NCI-H774 (cell line): ENCODE results near the gene SIRT5.
A peak's percentile ranks its signal among the peaks of the same experiment; 100 is the strongest.

Experiments
- DNase-seq: peaks from one replicate; lab custom pipeline; 2025; lab: John Stamatoyannopoulos, UW

SIRT5 gene

DNA sequence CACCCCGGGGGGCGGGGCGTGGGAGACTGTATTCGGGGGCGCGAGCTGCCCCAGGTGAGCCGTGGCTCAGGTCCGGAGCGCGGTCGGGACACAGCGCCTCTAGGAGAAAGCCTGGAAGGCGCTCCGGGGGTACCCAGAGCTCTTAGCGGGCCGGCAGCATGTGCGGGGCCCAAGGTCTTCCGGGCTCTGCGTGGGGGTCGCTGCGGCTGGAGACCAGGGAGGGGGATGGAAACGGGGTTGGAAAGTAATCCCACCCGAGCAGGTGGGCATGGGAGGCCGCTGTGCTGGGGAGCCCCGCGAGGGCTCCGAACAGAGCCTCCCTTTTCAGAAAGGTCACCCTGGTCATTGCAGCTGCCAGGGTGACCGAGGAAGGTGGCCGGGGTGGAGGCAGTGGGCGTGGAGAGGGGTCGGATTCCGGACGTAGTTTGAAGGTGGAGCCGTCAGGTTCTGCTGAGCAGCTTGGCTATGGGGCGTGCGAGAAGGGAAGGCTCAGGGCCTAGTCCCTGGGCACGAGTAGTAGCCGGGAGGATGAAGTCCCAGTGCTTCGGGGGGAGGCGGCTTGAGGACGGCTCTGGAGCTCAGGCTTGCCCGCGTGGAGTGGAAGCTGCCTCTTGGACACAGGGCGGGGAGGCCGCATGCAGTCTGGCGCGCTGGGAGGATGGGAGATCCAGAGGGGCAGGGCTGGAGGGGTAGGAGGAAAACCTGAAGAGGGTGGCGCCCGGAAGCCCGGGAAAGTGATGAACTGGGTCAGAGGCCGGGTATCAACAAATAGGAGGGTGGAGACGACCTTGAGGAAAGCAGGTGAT, at the start of gene SIRT5:
TSS of gene SIRT5 (plus strand) at position 31 of the 806 bp plus-strand sequence. CDS start 9,510 bp downstream, outside the sequence.
- peak; percentile 83 for DNase-seq

DNA sequence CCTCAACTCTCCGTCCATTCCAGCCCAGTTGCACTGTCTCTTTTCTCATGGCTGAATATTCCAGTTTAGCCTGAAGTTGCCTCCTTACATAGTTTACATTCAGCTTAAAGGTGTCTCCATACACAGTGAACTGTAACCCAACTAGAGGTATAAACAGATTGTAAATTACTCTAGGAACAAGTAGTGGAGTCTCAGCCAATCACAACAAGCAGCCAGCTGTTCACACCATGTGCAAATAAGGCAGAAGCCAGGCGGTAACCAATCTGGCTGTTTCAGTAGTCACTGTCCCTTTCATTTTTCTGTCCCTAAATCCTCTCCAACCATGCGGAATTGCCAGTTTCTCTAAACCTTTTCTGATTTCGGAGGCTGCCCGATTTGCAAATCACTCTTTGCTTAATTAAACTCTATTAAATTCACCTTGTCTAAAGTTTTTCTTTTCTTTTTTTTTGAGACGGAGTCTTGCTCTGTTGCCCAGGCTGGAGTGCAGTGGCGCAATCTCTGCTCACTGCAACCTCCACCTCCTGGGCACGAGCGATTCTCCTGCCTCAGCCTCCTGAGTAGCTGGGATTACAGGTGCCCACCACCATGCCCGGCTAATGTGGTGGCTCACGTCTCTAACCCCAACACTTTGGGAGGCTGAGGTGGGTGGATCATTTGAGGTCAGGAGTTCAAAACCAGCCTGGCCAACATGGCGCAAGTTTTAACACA, 49.4 kb upstream of the SIRT5 start:
- DNase-seq = no peak

DNA sequence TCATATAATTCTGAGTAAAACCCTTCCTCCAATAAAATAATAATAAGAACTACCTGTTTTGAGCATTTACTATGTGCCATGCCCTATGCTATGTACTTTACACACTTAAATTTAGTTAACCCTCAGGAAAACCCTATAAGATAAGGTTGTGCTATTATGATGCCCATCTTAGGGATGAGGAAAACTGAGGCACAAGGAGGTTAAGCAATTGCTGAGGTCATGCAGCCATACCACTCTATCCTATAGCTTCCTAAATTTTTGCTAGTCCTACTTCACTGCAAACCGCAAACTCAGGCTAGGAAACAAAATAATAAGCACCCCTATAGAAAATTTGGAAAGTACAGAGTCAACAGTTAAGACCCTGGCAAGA, 48.1 kb upstream of the SIRT5 start:
- no peak for DNase-seq

- peak; percentile 56 for DNase-seq
Measured at GRCh38 chr6:13526727-13527670, 47.4 kb upstream of the SIRT5 start.

- DNase-seq = no peak
Measured at GRCh38 chr6:13527671-13528056, 46.7 kb upstream of the SIRT5 start.

- DNase-seq = no peak
Measured at GRCh38 chr6:13528232-13528631, 46.2 kb upstream of the SIRT5 start.

DNA sequence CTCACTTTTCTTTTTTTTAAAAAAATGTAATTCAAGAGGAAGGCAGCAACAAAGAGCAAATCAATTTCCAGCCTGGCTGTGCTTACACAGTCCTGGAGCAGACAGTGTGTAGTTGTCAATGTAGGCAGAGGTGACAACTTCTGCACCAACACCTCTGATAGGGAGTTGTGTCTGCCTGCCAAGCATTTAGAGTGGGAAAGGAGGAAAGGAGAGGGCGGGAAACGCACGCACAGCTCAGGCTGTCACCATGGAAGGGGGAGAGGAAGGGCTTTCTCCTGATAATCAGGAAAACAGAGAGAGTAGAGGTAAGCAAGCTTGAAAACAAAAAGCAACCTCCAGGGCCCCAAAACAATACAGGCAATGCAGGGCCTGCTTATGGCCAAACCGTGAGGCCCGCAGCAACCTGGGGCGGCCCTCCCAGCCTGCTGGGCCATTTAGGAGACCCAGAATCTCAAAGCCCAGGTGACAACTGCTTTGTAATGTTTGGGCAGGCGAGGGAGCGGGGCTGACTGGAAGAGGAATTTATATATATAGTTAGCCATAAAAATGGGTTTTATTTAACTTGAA, 45.5 kb upstream of the SIRT5 start:
- no peak for DNase-seq

- DNase-seq = no peak
Measured at GRCh38 chr6:13531956-13532355, 42.4 kb upstream of the SIRT5 start.

GRCh38 chr6:13534536-13534935, 39.9 kb upstream of the SIRT5 start:
- DNase-seq = no peak

GRCh38 chr6:13535306-13535705, 39.1 kb upstream of the SIRT5 start:
- no peak for DNase-seq

DNA sequence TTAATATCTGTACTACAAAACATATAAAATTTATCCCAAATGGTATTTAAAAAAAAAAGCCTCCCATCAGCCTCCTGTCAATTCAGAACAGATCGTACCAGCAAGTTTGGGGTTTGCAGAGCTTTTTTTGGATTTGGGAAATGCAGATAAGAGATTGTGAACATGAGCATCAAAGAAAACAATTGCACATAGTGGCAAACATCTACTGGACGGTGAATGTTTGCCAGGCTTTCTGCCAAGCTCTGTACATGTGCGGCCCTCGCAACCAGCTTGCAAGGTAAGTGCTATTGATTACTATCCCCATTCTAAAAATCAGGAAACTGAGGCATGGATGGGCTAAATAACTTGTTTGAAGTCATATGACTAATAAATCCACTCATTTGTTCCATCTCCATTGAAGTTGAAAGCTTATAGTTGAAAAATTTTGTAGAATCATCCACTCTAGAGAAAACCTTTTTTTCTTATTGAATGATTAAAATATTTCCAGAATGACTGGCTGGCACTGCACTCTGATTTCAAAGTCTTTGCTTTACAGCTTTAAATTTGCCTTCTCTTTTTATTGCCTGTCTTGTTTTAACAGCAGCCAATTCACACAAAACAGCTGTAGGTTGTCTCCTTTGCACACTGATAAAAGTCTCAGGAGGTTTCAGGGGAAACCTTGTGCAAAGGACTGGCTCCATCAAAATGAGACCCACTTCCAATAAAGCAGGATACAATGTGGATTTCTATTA, 37.4 kb upstream of the SIRT5 start:
- no peak for DNase-seq

DNA sequence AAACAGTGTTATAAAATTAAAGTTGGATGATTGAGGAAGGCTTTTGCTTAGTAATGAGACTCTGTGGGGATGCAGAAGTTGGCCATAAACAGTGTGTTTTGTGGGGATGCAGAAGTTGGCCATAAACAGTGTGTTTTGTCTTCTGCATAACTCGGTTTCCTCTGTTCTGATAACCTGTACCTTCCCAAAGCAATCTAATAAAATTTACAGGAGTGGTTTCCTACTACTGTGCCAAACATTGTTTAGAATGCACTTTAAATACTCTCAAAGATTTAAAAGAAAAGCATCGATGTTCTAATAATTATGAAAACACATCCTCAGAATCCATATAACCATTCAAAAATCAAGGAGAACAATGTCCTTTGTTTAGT, 36.9 kb upstream of the SIRT5 start:
- DNase-seq = no peak

GRCh38 chr6:13538084-13538483, 36.3 kb upstream of the SIRT5 start:
- DNase-seq = no peak

DNA sequence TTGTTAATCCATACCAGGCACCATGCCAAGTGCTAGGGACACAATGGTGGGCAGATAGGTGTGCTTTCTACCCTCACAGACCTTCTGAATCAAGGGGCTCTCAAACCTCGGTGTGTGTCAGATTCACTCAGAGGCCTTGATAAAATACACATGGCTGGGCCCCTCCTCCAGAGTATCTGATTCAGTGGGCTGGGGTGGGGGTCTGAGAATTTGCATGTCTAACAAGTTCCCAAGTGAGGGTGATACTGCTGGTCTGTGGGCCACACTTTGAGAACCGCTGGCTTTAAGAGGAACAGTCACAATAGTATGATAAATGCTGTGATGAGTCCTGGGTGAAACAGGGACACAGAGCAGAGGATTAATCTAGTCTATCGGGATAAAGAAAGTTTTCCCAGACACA, 35.8 kb upstream of the SIRT5 start:
- DNase-seq = no peak

DNA sequence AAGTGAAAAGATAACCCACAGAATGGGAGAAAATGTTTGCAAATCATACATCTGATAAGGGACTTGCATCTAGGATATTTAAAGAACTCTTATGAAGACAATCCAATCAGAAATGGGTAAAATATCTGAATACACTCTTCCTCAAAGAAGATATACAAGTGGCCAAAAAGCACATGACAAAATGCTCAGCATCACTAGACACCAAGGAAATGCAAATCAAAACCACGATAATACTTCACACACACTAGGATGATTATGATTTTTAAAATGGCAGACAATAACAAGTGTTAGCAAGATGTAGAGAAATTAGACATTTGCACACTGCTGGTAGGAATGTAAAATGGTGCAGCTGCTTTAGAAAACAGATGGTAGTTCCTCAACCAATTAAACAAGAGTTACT, 34.8 kb upstream of the SIRT5 start:
- DNase-seq = no peak

DNA sequence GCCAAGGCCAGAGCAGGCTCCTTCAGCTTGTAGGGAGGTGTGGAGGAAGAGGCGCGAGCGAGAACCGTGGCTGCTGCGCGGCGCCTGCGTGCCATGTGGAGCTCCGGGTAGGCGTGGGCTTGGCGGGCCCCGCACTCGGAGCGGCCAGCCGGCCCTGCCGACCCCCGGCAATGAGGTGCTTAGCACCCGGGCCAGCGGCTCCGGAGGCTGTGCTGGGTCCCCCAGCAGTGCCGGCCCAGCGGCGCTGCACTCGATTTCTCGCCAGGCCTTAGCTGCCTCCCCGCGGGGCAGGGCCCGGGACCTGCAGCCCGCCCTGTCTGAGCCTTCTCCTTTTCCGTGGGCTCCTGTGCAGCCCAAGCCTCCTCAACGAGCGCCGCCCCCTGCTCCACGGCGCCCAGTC, 32.9 kb upstream of the SIRT5 start:
- DNase-seq = no peak

DNA sequence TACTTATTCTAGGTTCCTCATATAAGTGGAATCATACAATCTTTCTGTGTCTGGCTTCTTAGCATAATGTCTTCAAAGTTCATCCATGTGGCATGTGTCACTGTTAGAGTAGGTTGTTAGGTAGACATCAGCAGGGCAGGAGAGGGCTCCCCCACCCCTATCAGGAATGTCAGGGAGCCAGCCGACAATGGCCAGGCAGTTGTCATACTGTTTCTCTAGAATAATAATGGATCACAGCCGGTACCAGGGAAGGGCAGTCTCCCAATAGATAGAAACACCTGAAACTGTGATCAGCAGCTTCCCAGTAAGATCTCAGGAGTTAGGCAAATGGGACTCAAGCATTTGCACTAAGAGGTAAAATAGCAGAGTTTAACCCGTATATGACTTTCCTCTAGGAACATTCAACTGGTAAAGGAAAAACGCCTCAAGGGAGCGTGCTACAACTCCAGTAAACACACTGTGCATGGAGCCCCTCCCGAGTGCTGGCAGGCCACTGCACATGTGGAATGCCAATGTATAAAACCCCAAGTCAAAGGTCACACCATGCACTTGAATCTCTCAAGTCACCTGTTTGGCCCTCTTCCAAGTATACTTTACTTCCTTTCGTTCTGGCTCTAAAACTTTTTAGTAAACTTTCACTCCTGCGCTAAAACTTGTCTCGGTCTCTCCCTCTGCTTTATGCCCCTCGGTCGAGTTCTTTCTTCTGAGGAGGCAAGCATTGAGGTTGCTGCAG, 29.8 kb upstream of the SIRT5 start:
- no peak for DNase-seq

DNA sequence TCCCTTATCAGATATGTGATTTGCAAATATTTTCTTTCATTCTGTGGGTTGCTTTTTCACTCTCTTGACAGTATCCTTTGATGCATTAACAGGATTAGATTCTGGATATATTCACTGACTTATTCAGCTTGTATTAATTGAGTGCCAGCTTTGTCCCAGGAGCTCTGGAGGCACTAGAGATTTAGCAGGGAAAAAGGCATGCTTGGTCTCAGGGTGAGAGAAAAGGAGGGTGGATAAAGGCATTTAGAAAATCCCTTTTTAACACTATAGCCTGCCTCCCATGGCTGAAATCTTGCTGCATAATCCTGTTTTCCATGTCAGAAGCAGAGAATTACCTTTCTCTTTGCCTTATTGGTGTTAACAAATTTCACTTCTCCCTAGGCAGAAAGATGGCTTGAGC, 28.5 kb upstream of the SIRT5 start:
- DNase-seq = no peak

GRCh38 chr6:13548500-13549210, 25.7 kb upstream of the SIRT5 start:
- no peak for DNase-seq

DNA sequence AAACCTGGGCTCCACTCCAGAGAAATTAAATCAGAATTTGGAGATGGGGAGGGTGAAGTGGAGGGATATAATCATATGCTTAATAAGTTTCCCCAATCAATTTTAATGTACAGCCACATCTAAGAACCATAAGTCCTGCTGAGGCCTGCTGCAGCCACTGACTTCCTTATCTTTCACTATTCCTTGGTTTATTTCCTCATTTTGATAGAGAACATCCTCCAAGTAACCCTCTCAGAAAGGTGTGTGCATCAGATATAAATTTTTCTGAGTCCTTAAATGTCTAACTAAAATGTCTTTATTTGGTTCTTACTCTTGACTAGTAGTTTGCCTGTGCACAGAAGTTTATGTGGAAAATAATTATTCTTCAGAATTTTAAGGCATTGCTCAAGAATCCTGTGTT, 23.7 kb upstream of the SIRT5 start:
- no peak for DNase-seq
